Right lobe of liver (tissue), 4 donors: ENCODE measurements around the gene PCSK6.

ENCODE experiments used
- CTCF ChIP-seq, 4 donors: fragments of 200-600 bp in 3 of 4; fragments of 450-650 bp in 1 of 4; IDR thresholded peaks; one replicate each; pipeline versions ENCODE4 v1.5.1 to v1.8.0; 2016 to 2022; ENCODE audit warnings: antibody characterized with exemption in 4 of 4, mild to moderate bottlenecking in 2 of 4
- POLR2A ChIP-seq: fragments of 450-650 bp; IDR thresholded peaks from one replicate; pipeline ENCODE4 v1.6.1; 2017; ENCODE audit warnings: antibody characterized with exemption, mild to moderate bottlenecking
- donor health status: DM: no; HTN: no; CAD: no.
- donor health status: DM: no; HTN: no; CAD: no.
- donor health status: DM: no; HTN: yes; CAD: no.

- no peak for TF ChIP-seq CTCF (IDR thresholded peaks at IDR 0.05)
- TF ChIP-seq POLR2A: no peak
Measured at GRCh38 chr15:101406036-101406435, 83.5 kb downstream of the PCSK6 start.
